Astrocyte of the spinal cord (primary cell): ENCODE measurements around the gene MIS12.

Source experiments
- DNase-seq: peaks from one replicate; pipeline ENCODE4 v3.0.0; 2011; ENCODE audit warnings: low read depth, low spot score
- H3K4me3 ChIP-seq: 2 replicates; pipeline ENCODE4 v1.5.1; 2011; ENCODE audit warnings: low read depth, mild to moderate bottlenecking, low read length, moderate library complexity
- in situ Hi-C: cut with HindIII; loops from 2 replicates; pipeline ENCODE4 v1.10.0; 2017; ENCODE audit warnings: low sequenced_read_pairs
- TF ChIP-seq, protein P1 (sequence below): IDR thresholded peaks from 2 replicates; pipeline ENCODE4 v1.5.1; 2012; ENCODE audit warnings: low read depth, mild to moderate bottlenecking, low read length, inconsistent platforms

The MIS12 gene

DNA sequence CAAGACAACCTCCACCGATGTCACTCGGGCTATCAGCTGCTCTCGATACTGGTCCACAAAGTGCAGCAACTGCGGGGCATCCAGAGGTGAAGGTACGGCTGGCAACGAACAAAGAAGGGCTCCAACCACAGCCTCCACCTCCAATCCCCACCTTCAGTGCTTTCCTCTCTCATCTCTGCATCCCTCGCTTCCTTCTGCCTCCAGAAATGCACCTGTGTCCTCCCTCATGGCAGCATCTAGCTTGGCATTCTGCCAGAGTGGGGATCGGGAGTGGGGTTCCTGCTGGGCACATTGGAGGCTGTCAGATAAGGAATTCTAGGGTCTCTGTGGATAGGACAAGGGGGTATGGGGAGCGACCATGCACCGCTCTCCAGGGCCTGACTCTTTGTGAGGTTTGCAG, 28.6 kb downstream of the MIS12 start:
- in situ Hi-C loops: no loop called here
- H3K4me3 ChIP-seq: no peak overlapping the region
- TF ChIP-seq, protein P1, sequence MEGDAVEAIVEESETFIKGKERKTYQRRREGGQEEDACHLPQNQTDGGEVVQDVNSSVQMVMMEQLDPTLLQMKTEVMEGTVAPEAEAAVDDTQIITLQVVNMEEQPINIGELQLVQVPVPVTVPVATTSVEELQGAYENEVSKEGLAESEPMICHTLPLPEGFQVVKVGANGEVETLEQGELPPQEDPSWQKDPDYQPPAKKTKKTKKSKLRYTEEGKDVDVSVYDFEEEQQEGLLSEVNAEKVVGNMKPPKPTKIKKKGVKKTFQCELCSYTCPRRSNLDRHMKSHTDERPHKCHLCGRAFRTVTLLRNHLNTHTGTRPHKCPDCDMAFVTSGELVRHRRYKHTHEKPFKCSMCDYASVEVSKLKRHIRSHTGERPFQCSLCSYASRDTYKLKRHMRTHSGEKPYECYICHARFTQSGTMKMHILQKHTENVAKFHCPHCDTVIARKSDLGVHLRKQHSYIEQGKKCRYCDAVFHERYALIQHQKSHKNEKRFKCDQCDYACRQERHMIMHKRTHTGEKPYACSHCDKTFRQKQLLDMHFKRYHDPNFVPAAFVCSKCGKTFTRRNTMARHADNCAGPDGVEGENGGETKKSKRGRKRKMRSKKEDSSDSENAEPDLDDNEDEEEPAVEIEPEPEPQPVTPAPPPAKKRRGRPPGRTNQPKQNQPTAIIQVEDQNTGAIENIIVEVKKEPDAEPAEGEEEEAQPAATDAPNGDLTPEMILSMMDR: no peak
- DNase-seq: no peak

DNA sequence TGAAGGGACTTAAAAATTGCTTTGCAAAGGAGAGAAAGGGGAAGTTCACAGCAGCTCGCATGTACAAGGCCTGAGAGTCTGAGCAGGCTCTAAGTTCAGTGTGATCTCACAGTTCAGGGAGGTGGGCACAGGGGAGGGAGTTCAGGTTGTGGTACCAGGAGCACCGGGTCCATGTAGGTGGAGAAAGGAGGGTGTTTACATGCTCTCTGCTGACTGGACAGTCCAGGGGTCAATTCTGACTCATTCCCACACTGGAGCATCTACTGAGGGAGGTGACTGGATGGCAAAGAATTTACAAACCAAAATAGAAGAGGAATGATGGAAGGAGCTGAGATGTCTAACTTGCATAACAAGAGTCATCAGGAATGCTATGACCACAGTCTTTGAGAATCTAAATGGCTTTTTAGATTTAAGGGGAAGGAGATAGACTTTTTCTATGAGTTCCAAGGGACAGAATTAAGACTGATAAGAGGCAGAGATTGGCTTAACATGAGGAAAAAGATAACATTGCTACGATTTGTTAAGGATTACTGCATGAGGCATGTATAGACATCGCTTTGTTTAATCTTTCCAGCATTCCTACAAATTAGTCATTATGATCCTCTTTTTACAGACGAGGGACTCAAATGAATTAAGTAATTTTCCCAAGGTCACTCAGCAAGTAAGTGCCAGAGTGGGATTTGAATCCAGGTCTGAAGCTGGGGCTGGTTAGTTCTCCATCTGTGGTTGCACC, 29.9 kb downstream of the MIS12 start:
- TF ChIP-seq, protein P1: no peak
- DNase-seq: peak; percentile 97
- no peak overlapping the region for H3K4me3 ChIP-seq
- in situ Hi-C loops: no loop called here

DNA sequence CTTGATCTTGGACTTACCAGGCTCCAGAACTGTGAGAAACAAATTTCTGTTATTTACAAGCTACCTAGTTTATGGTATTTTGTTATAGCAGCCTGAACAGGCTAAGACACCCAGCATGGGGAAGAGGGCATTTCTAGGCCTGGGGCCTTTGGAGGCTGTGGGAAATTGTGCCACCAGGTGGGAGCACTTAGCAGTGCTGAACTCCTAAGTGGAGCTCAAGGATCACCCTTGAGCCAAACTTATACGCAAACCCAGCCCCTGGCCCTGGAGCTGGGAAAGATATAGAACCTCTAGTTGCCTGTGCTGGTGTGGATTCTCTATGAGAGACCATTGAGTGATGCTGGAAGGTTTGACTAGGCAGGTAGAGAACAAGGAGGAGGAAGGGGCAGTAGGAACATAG, 36.1 kb downstream of the MIS12 start:
- TF ChIP-seq, protein P1: no peak
- in situ Hi-C loops: no loop called here
- no peak overlapping the region for H3K4me3 ChIP-seq
- no peak for DNase-seq

DNA sequence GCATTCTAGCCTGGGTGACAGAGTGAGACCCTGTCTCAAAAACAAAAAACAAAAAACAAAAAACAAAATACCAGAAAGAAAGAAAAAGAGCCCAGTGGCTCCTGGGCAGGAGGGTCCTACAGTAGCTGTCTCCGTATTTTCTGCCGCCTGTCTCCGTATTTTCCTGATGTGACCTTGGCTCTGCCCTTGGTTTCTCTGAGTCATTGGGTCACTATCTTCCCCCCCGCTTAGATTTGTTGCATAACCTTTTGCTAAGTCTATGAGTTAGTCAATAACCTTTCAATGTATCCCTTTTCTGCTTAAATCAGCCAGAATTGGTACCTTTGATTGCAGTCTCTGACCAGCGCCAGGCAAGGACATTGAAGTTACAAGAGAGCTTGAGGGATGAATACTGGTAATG, 36.9 kb downstream of the MIS12 start:
- no peak overlapping the region for H3K4me3 ChIP-seq
- no peak for DNase-seq
- in situ Hi-C loops: no loop called here
- TF ChIP-seq, protein P1: no peak

DNA sequence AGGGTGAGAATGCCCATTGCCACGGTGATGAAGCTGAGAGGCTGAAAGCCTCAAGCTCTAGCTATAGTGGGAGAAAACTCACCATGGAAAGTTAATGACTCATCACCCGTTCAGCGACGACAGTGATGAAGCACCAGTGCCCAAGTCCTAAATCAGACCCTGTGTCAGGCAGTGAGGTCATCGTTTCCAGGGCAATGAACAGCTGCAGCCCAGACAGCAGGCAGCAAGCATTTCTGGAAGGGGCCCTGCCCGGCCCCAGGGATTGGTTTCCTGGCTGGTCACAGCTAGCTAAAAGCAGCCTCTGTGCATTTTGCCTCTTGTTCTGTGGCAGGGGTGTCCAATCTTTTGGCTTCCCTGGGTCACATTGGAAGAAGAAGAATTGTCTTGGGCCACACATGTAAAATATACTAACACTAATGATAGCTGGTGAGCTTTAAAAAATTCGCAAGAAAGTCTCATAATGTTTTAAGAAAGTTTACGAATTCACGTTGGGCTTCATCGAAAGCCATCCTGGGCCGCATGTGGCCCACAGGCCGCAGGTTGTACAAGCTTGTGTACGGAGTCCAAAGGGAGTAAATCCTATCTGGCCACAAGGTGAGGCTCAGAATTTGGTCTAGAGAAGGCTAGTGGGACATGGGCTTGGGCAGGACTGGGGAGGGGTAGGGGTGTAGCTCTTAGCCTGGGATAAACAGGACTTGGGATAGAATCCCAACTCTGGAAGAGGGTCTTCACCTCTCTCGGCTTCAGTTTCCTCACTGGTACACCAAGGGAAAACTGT, 40.6 kb downstream of the MIS12 start:
- TF ChIP-seq, protein P1: no peak
- in situ Hi-C loops: no loop called here
- DNase-seq: peak; percentile 93
- no peak overlapping the region for H3K4me3 ChIP-seq

DNA sequence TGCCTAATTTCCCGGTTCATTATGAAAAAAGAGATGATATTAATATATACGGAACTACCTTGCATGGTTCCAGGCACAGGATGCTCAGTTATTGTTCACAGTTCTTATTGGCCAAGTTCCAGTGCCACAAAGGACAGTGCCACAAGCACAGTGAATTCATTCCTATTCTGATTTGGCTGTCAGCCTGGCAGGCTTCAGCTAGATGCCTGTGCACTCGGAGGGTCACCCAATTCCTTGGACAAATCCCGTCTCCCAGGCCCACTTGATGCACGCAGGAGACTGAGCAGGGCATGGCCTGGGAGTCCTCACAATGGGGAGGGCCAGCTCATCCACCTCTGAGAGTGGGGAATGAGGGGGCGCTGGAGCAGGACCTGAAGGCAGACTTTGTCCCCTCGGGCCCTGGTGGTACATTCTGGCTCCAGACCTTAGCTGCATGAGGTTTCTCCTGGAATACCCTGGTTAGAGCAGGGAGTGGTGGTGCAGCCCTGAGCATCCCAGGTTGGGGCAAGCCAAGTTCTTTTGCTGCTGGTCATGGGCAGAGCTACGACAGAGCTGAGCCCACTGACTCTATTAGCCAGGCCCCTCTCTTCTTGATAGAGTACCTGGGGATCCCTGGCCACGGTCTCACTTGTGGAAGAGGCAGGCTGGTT, 41.4 kb downstream of the MIS12 start:
- no peak overlapping the region for H3K4me3 ChIP-seq
- in situ Hi-C loops: no loop called here
- TF ChIP-seq, protein P1: no peak
- no peak for DNase-seq
